CD4-positive, CD25-positive, alpha-beta regulatory T cell (primary cell): ENCODE measurements around the gene CCSER2. TPM values are rescaled to one million over a fixed set of nuclear protein-coding genes. Genes with fewer than 3 reads are reported as not detected.

ENCODE experiments used
- ATAC-seq, 2 donors: fragments of 150-1000 bp; cut with Tn5 transposase; one replicate each; pipeline ENCODE4 v1.10.0; 2021; ENCODE audit warnings: low read depth in 2 of 2, moderate number of reproducible peaks in 2 of 2, moderate library complexity in 1 of 2
- DNase-seq, 3 donors: peaks; one replicate each; pipeline versions ENCODE4 v3.0.0 to v3.0.0-alpha.2; 2012 to 2022; ENCODE audit warnings: mixed read lengths in 1 of 3
- H3K27ac ChIP-seq: one replicate; pipeline ENCODE4 v1.7.0; 2013; ENCODE audit warnings: mild to moderate bottlenecking, low read length; ENCODE audit not compliant: insufficient read depth, poor library complexity, severe bottlenecking
- H3K27me3 ChIP-seq: one replicate; pipeline ENCODE4 v1.7.0; 2013; ENCODE audit warnings: low read length; ENCODE audit not compliant: control insufficient read depth, insufficient read depth
- H3K36me3 ChIP-seq: one replicate; pipeline ENCODE4 v1.7.0; 2013; ENCODE audit warnings: mild to moderate bottlenecking, low read length, moderate library complexity; ENCODE audit not compliant: control insufficient read depth, insufficient read depth
- H3K4me1 ChIP-seq: 2 replicates; pipeline ENCODE4 v1.7.0; 2013; ENCODE audit warnings: mild to moderate bottlenecking, low read length; ENCODE audit not compliant: insufficient read depth, control insufficient read depth, poor library complexity, severe bottlenecking
- H3K4me3 ChIP-seq: one replicate; pipeline ENCODE4 v1.7.0; 2013; ENCODE audit warnings: low read depth, mild to moderate bottlenecking, low read length, moderate library complexity
- H3K9me3 ChIP-seq, 2 experiments: 1 replicate in 1 of 2; 2 replicates in 1 of 2; pipeline ENCODE4 v1.7.0; 2013; ENCODE audit warnings: low read length in 2 of 2, mild to moderate bottlenecking in 1 of 2, moderate library complexity in 1 of 2; ENCODE audit not compliant: control insufficient read depth in 2 of 2
- H3K27ac Mint-ChIP-seq, 3 donors: one replicate each; pipeline ENCODE4 v1.8.0; 2020 to 2022; ENCODE audit warnings: mild to moderate bottlenecking in 3 of 3, mixed read lengths in 3 of 3, moderate library complexity in 2 of 3
- H3K27me3 Mint-ChIP-seq: one replicate; pipeline ENCODE4 v1.8.0; 2022; ENCODE audit warnings: mild to moderate bottlenecking, mixed read lengths
- H3K36me3 Mint-ChIP-seq: one replicate; pipeline ENCODE4 v1.8.0; 2020; ENCODE audit warnings: mixed read lengths
- H3K4me1 Mint-ChIP-seq, 4 donors: one replicate each; pipeline ENCODE4 v1.8.0; 2020 to 2022; ENCODE audit warnings: mixed read lengths in 4 of 4, mild to moderate bottlenecking in 1 of 4
- H3K4me3 Mint-ChIP-seq, 4 donors: one replicate each; pipeline ENCODE4 v1.8.0; 2020 to 2022; ENCODE audit warnings: mild to moderate bottlenecking in 4 of 4, mixed read lengths in 4 of 4, moderate library complexity in 3 of 4
- H3K9me3 Mint-ChIP-seq, 7 donors: one replicate each; pipeline ENCODE4 v1.8.0; 2020 to 2022; ENCODE audit warnings: mixed read lengths in 7 of 7, mild to moderate bottlenecking in 3 of 7, moderate library complexity in 2 of 7
- polyA plus RNA-seq, 4 donors: library from polyadenylated mRNA; unstranded; fragments of 300-500 nt; fragmentation: Illumina TruSeq; gene quantifications; one replicate each; pipeline ENCODE4 v1.2.3, GENCODE V29; 2021
- total RNA-seq: library from RNA; stranded (reverse); gene quantifications from one replicate; pipeline ENCODE4 v1.2.3, GENCODE V29; 2022

The CCSER2 gene
- total and polyA plus RNA-seq, 5 donors from 2014 or later = 45.7 to 110 (median 73.8) TPM

- H3K27me3 Mint-ChIP-seq = no peaks in the 10 kb centered on the region
- peaks cover 9% of the 10 kb centered on the region for H3K36me3 Mint-ChIP-seq
- no peaks in the 10 kb centered on the region for H3K9me3 ChIP-seq
- H3K4me1 ChIP-seq = peaks cover 24% of the 10 kb centered on the region
- no peaks in the 10 kb centered on the region for H3K9me3 Mint-ChIP-seq
- H3K27me3 ChIP-seq = no peaks in the 10 kb centered on the region
- DNase-seq = no peak
- peak overlapping the region in 1 of 3 donors; percentile 68 for H3K27ac Mint-ChIP-seq
- H3K36me3 ChIP-seq = peaks cover 6% of the 10 kb centered on the region
- H3K27ac ChIP-seq = no peak overlapping the region
- H3K4me3 Mint-ChIP-seq = no peak overlapping the region
- no peak for ATAC-seq
- peaks cover 46 to 89% (median 70%) of the 10 kb centered on the region in 4 donors for H3K4me1 Mint-ChIP-seq
- H3K4me3 ChIP-seq = no peak overlapping the region
Measured at GRCh38 chr10:84358743-84359142, 30.4 kb downstream of the CCSER2 start.

GRCh38 chr10:84360637-84361365, 32.4 kb downstream of the CCSER2 start:
- Histone ChIP-seq H3K36me3 (peaks cover 6% of the 10 kb centered on the region), H3K4me1 (peaks cover 24% of the 10 kb centered on the region), H3K4me3 (no peak overlapping the region), H3K27me3 (no peaks in the 10 kb centered on the region), H3K9me3 (no peaks in the 10 kb centered on the region), H3K27ac (no peak overlapping the region)
- H3K9me3 Mint-ChIP-seq = no peaks in the 10 kb centered on the region
- peaks cover 42 to 81% (median 66%) of the 10 kb centered on the region in 4 donors for H3K4me1 Mint-ChIP-seq
- no peak for ATAC-seq
- peak overlapping the region; percentile 38 to 78 (median 42) for H3K27ac Mint-ChIP-seq
- H3K27me3 Mint-ChIP-seq = no peaks in the 10 kb centered on the region
- H3K36me3 Mint-ChIP-seq = peaks cover 4% of the 10 kb centered on the region
- H3K4me3 Mint-ChIP-seq = peak overlapping the region in 1 of 4 donors; percentile 39
- no peak for DNase-seq

- peaks cover 8% of the 10 kb centered on the region for H3K4me1 ChIP-seq
- H3K27ac Mint-ChIP-seq = peak overlapping the region in 1 of 3 donors; percentile 33
- H3K4me1 Mint-ChIP-seq = peaks cover 39 to 71% (median 62%) of the 10 kb centered on the region in 4 donors
- DNase-seq (no peak), ATAC-seq (no peak)
- no peak overlapping the region for H3K4me3 ChIP-seq
- no peak overlapping the region for H3K27ac ChIP-seq
- H3K27me3 ChIP-seq = no peaks in the 10 kb centered on the region
- peaks cover 8% of the 10 kb centered on the region for H3K36me3 ChIP-seq
- no peaks in the 10 kb centered on the region for H3K9me3 Mint-ChIP-seq
- no peaks in the 10 kb centered on the region for H3K9me3 ChIP-seq
- H3K4me3 Mint-ChIP-seq = no peak overlapping the region
- H3K36me3 Mint-ChIP-seq = peaks cover 8% of the 10 kb centered on the region
- no peaks in the 10 kb centered on the region for H3K27me3 Mint-ChIP-seq
Measured at GRCh38 chr10:84365335-84365881, 37.0 kb downstream of the CCSER2 start.

GRCh38 chr10:84366041-84366440, 37.7 kb downstream of the CCSER2 start:
- Mint-ChIP-seq H3K4me3 (no peak overlapping the region), H3K9me3 (no peaks in the 10 kb centered on the region), H3K4me1 (peaks cover 35 to 65% (median 55%) of the 10 kb centered on the region in 4 donors), H3K27me3 (no peaks in the 10 kb centered on the region), H3K27ac (peak overlapping the region in 1 of 3 donors; percentile 33), H3K36me3 (peaks cover 9% of the 10 kb centered on the region)
- no peaks in the 10 kb centered on the region for H3K27me3 ChIP-seq
- ATAC-seq (no peak), DNase-seq (no peak)
- no peaks in the 10 kb centered on the region for H3K9me3 ChIP-seq
- no peak overlapping the region for H3K4me3 ChIP-seq
- H3K27ac ChIP-seq = no peak overlapping the region
- peaks cover 4% of the 10 kb centered on the region for H3K4me1 ChIP-seq
- H3K36me3 ChIP-seq = peaks cover 8% of the 10 kb centered on the region

- no peak overlapping the region for H3K4me3 Mint-ChIP-seq
- DNase-seq (no peak), ATAC-seq (no peak)
- no peak overlapping the region for H3K27ac ChIP-seq
- H3K27me3 ChIP-seq = no peaks in the 10 kb centered on the region
- H3K9me3 Mint-ChIP-seq = no peaks in the 10 kb centered on the region
- peaks cover 17% of the 10 kb centered on the region for H3K36me3 Mint-ChIP-seq
- no peaks in the 10 kb centered on the region for H3K9me3 ChIP-seq
- peaks cover 4% of the 10 kb centered on the region for H3K4me1 ChIP-seq
- H3K27me3 Mint-ChIP-seq = no peaks in the 10 kb centered on the region
- no peak overlapping the region for H3K4me3 ChIP-seq
- no peak overlapping the region for H3K27ac Mint-ChIP-seq
- H3K4me1 Mint-ChIP-seq = peaks cover 27 to 59% (median 48%) of the 10 kb centered on the region in 4 donors
- H3K36me3 ChIP-seq = peaks cover 19% of the 10 kb centered on the region
Measured at GRCh38 chr10:84367256-84367655, 38.9 kb downstream of the CCSER2 start.

GRCh38 chr10:84368828-84369227, 40.4 kb downstream of the CCSER2 start:
- Mint-ChIP-seq H3K36me3 (peaks cover 19% of the 10 kb centered on the region), H3K27ac (peak overlapping the region in 1 of 3 donors; percentile 64), H3K9me3 (no peaks in the 10 kb centered on the region), H3K4me1 (peaks cover 20 to 55% (median 41%) of the 10 kb centered on the region in 4 donors), H3K4me3 (no peak overlapping the region), H3K27me3 (no peaks in the 10 kb centered on the region)
- H3K4me1 ChIP-seq = no peaks in the 10 kb centered on the region
- H3K27me3 ChIP-seq = no peaks in the 10 kb centered on the region
- H3K4me3 ChIP-seq = no peak overlapping the region
- ATAC-seq (no peak), DNase-seq (no peak)
- no peak overlapping the region for H3K27ac ChIP-seq
- H3K9me3 ChIP-seq = no peaks in the 10 kb centered on the region
- H3K36me3 ChIP-seq = peaks cover 25% of the 10 kb centered on the region

- Histone ChIP-seq H3K4me3 (no peak overlapping the region), H3K36me3 (peaks cover 32% of the 10 kb centered on the region), H3K9me3 (no peaks in the 10 kb centered on the region), H3K27me3 (no peaks in the 10 kb centered on the region), H3K4me1 (no peaks in the 10 kb centered on the region), H3K27ac (no peak overlapping the region)
- Mint-ChIP-seq H3K27me3 (no peaks in the 10 kb centered on the region), H3K36me3 (peaks cover 19% of the 10 kb centered on the region), H3K4me3 (no peak overlapping the region), H3K9me3 (no peaks in the 10 kb centered on the region), H3K27ac (peak overlapping the region in 2 of 3 donors; percentile 4 to 27), H3K4me1 (peaks cover 18 to 52% (median 41%) of the 10 kb centered on the region in 4 donors)
- ATAC-seq = no peak
- DNase-seq = no peak
Measured at GRCh38 chr10:84370283-84370682, 41.9 kb downstream of the CCSER2 start.
